Heart left ventricle (tissue), 13 donors: Measurements from ENCODE around the gene PRRX2.

ENCODE experiments used
- POLR2A ChIP-seq, 2 donors: fragments of 450-650 bp; IDR thresholded peaks; one replicate each; pipeline ENCODE4 v1.6.1; 2017; ENCODE audit warnings: antibody characterized with exemption in 2 of 2, mild to moderate bottlenecking in 2 of 2, moderate library complexity in 2 of 2
- TF ChIP-seq, protein P1 (sequence below), 12 donors: fragments of 200-600 bp; sonication (generic) in 4 of 12; IDR thresholded peaks; one replicate each; pipeline versions ENCODE4 v1.5.0 to v1.8.0; 2018 to 2022; ENCODE audit warnings: antibody characterized with exemption in 12 of 12, mild to moderate bottlenecking in 5 of 12
- donor health status: ischemic (EF 13 %, LVEDD 7.1; RV severe dilation, severe dysfunction).
- donor health status: DM: no; HTN: yes; CAD: no.
- donor health status: DM: no; HTN: no; CAD: no.
- donor health status: ischemic (EF 25% LVEDD 6.9; RV normal size, moderate dysfunction).
- donor health status: ischemic (EF 25% LVEDD 5.7; RV mildly dilated, moderate dysfunction).
- donor health status: ischemic (EF 35%, LVEDD 5.7; RV mildly dilated, moderate dysfunction).
- donor health status: nonischemic (EF 11% LVEDD 7.7; RV severe dilation, severe dysfunction).
- donor health status: DM: yes; HTN: yes; CAD: no.
- donor health status: PGD.
- donor health status: ischemic (EF 29% LVEDD 5.4; RV normal size, mild dysfunction).
- donor health status: nonischemic (EF 23%, LVEDD 6.1; RV moderate dilation, normal function).

DNA sequence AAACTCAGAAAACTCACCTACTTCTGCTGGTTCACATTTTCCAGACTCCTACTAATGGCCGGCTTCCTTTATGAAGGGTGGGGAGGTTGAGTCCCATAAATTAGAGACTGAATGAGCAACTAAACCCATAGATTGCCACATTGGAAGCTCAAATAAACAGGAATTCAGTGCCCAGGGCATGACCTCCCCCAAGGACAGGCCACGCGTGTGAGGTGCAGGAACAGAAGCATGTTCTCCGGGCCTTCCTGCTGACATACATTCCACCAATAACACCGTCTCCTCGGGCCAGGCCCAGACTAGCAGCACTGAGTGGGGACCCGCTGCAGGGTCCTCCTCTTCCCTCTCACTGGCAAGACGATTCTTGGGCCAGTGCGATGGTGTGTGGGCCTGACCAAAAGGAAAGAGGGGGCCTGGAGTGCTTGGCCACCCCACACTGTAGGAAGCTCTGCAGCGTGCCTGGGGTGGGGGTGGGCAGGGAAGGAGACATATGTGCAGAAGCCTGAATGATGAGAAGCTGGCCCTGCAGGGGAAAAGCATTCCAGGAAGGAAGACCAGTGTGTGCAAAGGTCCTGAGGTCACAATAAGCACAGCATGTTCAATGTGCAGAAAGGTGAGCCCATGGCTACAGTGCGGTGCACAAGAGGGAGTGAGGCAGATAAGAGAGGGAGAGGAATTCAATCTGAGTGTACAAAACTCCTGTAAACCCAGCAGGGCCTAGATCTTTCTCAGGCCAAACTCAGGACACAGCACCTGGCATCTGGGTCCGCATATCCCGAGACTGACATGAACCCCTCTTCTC is 75.4 kb downstream of the PRRX2 start:
- no peak for TF ChIP-seq POLR2A (IDR thresholded peaks at IDR 0.05)
- TF ChIP-seq, protein P1, sequence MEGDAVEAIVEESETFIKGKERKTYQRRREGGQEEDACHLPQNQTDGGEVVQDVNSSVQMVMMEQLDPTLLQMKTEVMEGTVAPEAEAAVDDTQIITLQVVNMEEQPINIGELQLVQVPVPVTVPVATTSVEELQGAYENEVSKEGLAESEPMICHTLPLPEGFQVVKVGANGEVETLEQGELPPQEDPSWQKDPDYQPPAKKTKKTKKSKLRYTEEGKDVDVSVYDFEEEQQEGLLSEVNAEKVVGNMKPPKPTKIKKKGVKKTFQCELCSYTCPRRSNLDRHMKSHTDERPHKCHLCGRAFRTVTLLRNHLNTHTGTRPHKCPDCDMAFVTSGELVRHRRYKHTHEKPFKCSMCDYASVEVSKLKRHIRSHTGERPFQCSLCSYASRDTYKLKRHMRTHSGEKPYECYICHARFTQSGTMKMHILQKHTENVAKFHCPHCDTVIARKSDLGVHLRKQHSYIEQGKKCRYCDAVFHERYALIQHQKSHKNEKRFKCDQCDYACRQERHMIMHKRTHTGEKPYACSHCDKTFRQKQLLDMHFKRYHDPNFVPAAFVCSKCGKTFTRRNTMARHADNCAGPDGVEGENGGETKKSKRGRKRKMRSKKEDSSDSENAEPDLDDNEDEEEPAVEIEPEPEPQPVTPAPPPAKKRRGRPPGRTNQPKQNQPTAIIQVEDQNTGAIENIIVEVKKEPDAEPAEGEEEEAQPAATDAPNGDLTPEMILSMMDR (IDR thresholded peaks at IDR 0.05), result no peak
